Measurements from ENCODE around the gene MAN2A1.
"Not testable (repeated sequence)": the region's sequence is repeated elsewhere in the genome, so short reads cannot be mapped to it uniquely, and the experiment has no call there.

The MAN2A1 gene

GRCh38 chr5:109826426-109826825 lies 136.7 kb downstream of the MAN2A1 start:
- DNase-seq (ENCODE audit: low spot score): no peak

- DNase-seq (ENCODE audit: low spot score): no peak
These were observed 139.6 kb downstream of the MAN2A1 start for GRCh38 chr5:109829331-109829730.

GRCh38 chr5:109830955-109831502 lies 141.3 kb downstream of the MAN2A1 start:
- DNase-seq (ENCODE audit: low spot score): no peak

- not testable (repeated sequence) for DNase-seq (ENCODE audit: low spot score)
These were observed 142.8 kb downstream of the MAN2A1 start for GRCh38 chr5:109832207-109833188.

GRCh38 chr5:109833946-109834345 lies 144.2 kb downstream of the MAN2A1 start:
- no peak for DNase-seq (ENCODE audit: low spot score)

GRCh38 chr5:109836280-109836679 lies 146.6 kb downstream of the MAN2A1 start:
- no peak for DNase-seq (ENCODE audit: low spot score)

GRCh38 chr5:109837231-109837861 lies 147.6 kb downstream of the MAN2A1 start:
- no peak for DNase-seq (ENCODE audit: low spot score)

GRCh38 chr5:109838157-109838556 lies 148.4 kb downstream of the MAN2A1 start:
- DNase-seq (ENCODE audit: low spot score): no peak

GRCh38 chr5:109844148-109844547 lies 154.4 kb downstream of the MAN2A1 start:
- DNase-seq (ENCODE audit: low spot score): no peak

GRCh38 chr5:109844695-109845094 lies 155.0 kb downstream of the MAN2A1 start:
- DNase-seq (ENCODE audit: low spot score): no peak

GRCh38 chr5:109848130-109848529 lies 158.4 kb downstream of the MAN2A1 start:
- DNase-seq (ENCODE audit: low spot score): no peak

- DNase-seq (ENCODE audit: low spot score): no peak
These were observed 159.9 kb downstream of the MAN2A1 start for GRCh38 chr5:109849478-109850088.

GRCh38 chr5:109852371-109853155 lies 162.8 kb downstream of the MAN2A1 start:
- no peak for DNase-seq (ENCODE audit: low spot score)

- DNase-seq (ENCODE audit: low spot score): no peak
These were observed 163.7 kb downstream of the MAN2A1 start for GRCh38 chr5:109853377-109853776.

- DNase-seq (ENCODE audit: low spot score): no peak
These were observed 165.3 kb downstream of the MAN2A1 start for GRCh38 chr5:109855056-109855455.

GRCh38 chr5:109857405-109858031 lies 167.8 kb downstream of the MAN2A1 start:
- no peak for DNase-seq (ENCODE audit: low spot score)

GRCh38 chr5:109859537-109859936 lies 169.8 kb downstream of the MAN2A1 start:
- no peak for DNase-seq (ENCODE audit: low spot score)

GRCh38 chr5:109862301-109862700 lies 172.6 kb downstream of the MAN2A1 start:
- DNase-seq (ENCODE audit: low spot score): no peak

- no peak for DNase-seq (ENCODE audit: low spot score)
These were observed 174.0 kb downstream of the MAN2A1 start for GRCh38 chr5:109863752-109864151.

GRCh38 chr5:109865637-109866036 lies 175.9 kb downstream of the MAN2A1 start:
- DNase-seq (ENCODE audit: low spot score): no peak

GRCh38 chr5:109866051-109866450 lies 176.3 kb downstream of the MAN2A1 start:
- no peak for DNase-seq (ENCODE audit: low spot score)
